ENCODE data around the gene PARP11. TPM values are rescaled to one million over a fixed set of nuclear protein-coding genes. Genes with fewer than 3 reads are reported as not detected.
"Not testable (repeated sequence)": the region's sequence is repeated elsewhere in the genome, so short reads cannot be mapped to it uniquely, and the experiment has no call there.

PARP11 gene
- total and polyA plus RNA-seq, 2 experiments from 2014 or later, result 3.1 to 9.4 TPM

DNA sequence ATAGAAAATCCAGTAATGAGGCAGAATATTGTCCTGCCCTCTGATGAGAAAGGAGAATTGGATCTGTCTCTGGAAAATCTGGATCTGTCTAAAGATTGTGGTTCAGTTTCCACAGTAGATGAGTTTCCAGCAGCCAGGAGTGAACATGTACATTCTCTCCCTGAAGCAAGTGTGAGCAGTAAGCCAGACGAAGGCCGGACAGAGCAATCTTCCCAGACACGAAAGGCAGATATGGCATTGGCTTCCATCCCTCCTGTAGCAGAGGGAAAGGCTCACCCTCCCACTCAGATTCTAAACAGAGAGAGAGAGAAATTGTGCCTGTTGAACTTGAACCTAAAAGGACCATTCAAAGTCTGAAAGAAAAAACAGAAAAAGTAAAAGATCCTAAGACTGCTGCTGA lies 31.4 kb downstream of the PARP11 start:
- no peaks in the 10 kb centered on the region for H3K9me2 ChIP-seq (replicated peaks; ENCODE audit: insufficient read depth)
- H2AFZ ChIP-seq, result no peak overlapping the region
- no peaks in the 10 kb centered on the region for H4K20me1 ChIP-seq (ENCODE audit: insufficient read depth, poor library complexity, severe bottlenecking)

DNA sequence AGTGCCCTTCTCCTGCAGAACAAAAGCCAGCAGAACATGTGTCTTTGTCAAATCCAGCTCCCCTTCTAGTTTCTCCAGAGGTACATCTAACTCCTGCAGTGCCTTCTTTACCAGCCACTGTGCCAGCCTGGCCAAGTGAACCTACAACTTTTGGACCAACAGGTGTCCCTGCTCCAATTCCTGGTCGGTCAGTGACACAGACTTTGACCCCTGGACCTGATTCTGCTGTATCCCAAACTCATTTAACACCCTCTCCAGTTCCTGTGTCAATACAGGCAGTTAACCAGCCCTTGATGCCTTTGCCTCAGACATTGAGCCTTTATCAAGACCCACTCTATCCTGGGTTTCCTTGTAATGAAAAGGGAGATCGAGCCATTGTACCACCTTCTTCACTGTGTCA lies 32.4 kb downstream of the PARP11 start:
- not testable (repeated sequence) for H3K9me2 ChIP-seq (replicated peaks; ENCODE audit: insufficient read depth); DNase-seq (ENCODE audit: low spot score); H3K4me2 ChIP-seq; H3K4me1 ChIP-seq (ENCODE audit: insufficient read depth); H3K9me3 ChIP-seq (ENCODE audit: low read depth); H4K20me1 ChIP-seq (ENCODE audit: insufficient read depth, poor library complexity, severe bottlenecking); H3K27me3 ChIP-seq; H3K27ac ChIP-seq; H2AFZ ChIP-seq; H3K36me3 ChIP-seq (replicated peaks; ENCODE audit: insufficient read depth, low read depth); H3K4me3 ChIP-seq
- peaks cover 13% of the 10 kb centered on the region for H3K79me2 ChIP-seq
- WGBS (ENCODE audit: low lambda C conversion rate, missing lambda C conversion rate), result 50% methylated on average over 2 of the region's 2 CpGs

More for the DNA sequence above, 31.4 kb downstream of the PARP11 start:
- no peak for TF ChIP-seq EZH2 (IDR thresholded peaks at IDR 0.05; ENCODE audit: borderline replicate concordance)
- TF ChIP-seq, protein P1, sequence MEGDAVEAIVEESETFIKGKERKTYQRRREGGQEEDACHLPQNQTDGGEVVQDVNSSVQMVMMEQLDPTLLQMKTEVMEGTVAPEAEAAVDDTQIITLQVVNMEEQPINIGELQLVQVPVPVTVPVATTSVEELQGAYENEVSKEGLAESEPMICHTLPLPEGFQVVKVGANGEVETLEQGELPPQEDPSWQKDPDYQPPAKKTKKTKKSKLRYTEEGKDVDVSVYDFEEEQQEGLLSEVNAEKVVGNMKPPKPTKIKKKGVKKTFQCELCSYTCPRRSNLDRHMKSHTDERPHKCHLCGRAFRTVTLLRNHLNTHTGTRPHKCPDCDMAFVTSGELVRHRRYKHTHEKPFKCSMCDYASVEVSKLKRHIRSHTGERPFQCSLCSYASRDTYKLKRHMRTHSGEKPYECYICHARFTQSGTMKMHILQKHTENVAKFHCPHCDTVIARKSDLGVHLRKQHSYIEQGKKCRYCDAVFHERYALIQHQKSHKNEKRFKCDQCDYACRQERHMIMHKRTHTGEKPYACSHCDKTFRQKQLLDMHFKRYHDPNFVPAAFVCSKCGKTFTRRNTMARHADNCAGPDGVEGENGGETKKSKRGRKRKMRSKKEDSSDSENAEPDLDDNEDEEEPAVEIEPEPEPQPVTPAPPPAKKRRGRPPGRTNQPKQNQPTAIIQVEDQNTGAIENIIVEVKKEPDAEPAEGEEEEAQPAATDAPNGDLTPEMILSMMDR (IDR thresholded peaks at IDR 0.05; ENCODE audit: poor library complexity), result no peak
- H3K27ac ChIP-seq, result no peak overlapping the region
- no peaks in the 10 kb centered on the region for H3K27me3 ChIP-seq
- no peak overlapping the region for H3K4me3 ChIP-seq
- H3K4me1 ChIP-seq (ENCODE audit: insufficient read depth), result no peaks in the 10 kb centered on the region
- no peaks in the 10 kb centered on the region for H3K36me3 ChIP-seq (replicated peaks; ENCODE audit: insufficient read depth, low read depth)
- DNase-seq (ENCODE audit: low spot score), result no peak
- no peaks in the 10 kb centered on the region for H3K9me3 ChIP-seq (ENCODE audit: low read depth)
- H3K4me2 ChIP-seq, result no peak overlapping the region
- 92% methylated on average over 3 of the region's 3 CpGs for WGBS (ENCODE audit: low lambda C conversion rate, missing lambda C conversion rate)
- H3K79me2 ChIP-seq, result peaks cover 9% of the 10 kb centered on the region

DNA sequence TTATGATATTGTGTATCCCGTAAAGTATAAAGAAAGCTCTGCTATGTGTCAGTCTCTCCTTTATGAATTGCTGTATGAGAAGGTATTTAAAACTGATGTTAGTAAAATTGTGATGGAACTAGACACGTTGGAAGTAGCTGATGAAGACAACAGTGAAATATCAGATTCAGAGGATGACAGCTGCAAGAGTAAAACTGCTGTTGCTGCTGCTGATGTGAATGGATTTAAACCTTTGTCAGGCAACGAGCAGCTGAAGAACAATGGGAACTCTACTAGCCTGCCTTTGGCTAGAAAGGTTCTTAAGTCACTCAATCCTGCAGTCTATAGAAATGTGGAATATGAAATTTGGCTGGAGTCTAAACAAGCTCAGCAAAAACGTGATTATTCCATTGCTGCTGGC lies 33.5 kb downstream of the PARP11 start:
- H3K4me3 ChIP-seq; H3K9me3 ChIP-seq (ENCODE audit: low read depth); H3K4me1 ChIP-seq (ENCODE audit: insufficient read depth); H3K4me2 ChIP-seq; H3K9me2 ChIP-seq (replicated peaks; ENCODE audit: insufficient read depth); H3K27ac ChIP-seq; H3K36me3 ChIP-seq (replicated peaks; ENCODE audit: insufficient read depth, low read depth); H2AFZ ChIP-seq; DNase-seq (ENCODE audit: low spot score); H4K20me1 ChIP-seq (ENCODE audit: insufficient read depth, poor library complexity, severe bottlenecking); H3K27me3 ChIP-seq: not testable (repeated sequence)
- WGBS (ENCODE audit: low lambda C conversion rate, missing lambda C conversion rate), result 92% methylated on average over 4 of the region's 4 CpGs
- peaks cover 13% of the 10 kb centered on the region for H3K79me2 ChIP-seq

DNA sequence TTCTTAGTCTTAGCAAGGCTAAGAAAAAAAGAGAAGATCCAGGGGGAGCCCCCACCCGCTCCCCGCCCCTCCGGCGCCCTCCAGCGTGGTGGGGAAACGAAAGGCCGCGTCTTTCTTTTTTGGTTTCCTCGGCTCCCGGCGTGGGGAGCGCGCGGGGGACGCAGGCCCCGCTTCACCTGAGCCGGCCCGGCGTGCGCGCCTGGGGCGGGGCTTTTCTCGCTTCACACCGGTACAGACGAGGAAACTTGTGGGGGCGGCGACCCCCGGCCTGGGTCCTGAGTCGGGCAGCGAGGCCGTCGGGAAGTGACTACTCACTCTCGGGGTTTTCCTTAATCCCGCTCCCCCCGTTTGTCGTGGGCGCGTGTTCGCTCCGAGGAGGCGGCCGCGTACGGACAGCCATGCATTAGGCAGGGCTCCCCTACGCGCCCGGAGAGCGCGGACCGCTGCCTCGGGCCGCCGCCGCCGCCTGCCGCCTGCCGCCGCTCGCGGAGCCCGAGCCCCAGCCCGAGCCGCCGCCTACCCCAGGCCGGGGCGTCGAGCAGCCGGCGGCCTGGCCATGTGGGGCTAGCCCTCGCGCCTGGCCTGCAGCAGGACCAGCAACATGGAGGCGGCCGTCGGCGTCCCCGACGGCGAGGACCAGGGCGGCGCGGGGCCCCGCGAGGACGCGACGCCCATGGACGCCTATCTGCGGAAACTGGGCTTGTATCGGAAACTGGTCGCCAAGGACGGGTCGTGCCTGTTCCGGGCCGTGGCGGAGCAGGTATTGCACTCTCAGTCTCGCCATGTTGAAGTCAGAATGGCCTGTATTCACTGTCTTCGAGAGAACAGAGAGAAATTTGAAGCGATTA lies 34.3 kb downstream of the PARP11 start:
- H3K4me1 ChIP-seq (ENCODE audit: insufficient read depth); H3K4me2 ChIP-seq; H3K27me3 ChIP-seq; H4K20me1 ChIP-seq (ENCODE audit: insufficient read depth, poor library complexity, severe bottlenecking); H3K36me3 ChIP-seq (replicated peaks; ENCODE audit: insufficient read depth, low read depth); H2AFZ ChIP-seq; H3K9me2 ChIP-seq (replicated peaks; ENCODE audit: insufficient read depth); H3K4me3 ChIP-seq; DNase-seq (ENCODE audit: low spot score); H3K27ac ChIP-seq; H3K9me3 ChIP-seq (ENCODE audit: low read depth): not testable (repeated sequence)
- WGBS (ENCODE audit: low lambda C conversion rate, missing lambda C conversion rate), result 97% methylated on average over 54 of the region's 98 CpGs
- H3K79me2 ChIP-seq, result peaks cover 13% of the 10 kb centered on the region

DNA sequence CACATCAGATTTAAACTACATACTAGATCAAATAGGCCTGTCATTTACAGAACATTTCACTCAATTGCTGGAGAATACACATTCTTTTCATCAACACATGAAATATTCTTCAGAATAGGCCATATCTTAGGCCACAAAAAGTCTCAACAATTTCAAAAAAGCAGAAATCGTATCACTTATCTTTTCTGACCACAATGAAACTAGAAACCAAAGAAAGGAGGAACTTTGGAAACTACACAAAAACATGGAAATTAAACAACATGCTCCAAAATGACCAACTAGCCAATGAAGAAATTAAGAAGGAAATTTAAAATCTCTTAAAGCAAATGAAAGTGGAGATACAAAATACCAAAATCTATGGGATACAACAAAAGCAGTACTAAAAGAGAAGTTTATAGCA lies 35.1 kb downstream of the PARP11 start:
- H3K27me3 ChIP-seq, result no peaks in the 10 kb centered on the region
- no peaks in the 10 kb centered on the region for H3K9me3 ChIP-seq (ENCODE audit: low read depth)
- 85% methylated on average over 1 of the region's 1 CpG for WGBS (ENCODE audit: low lambda C conversion rate, missing lambda C conversion rate)
- peaks cover 19% of the 10 kb centered on the region for H3K79me2 ChIP-seq
- H3K4me3 ChIP-seq, result no peak overlapping the region
- TF ChIP-seq, protein P1 (IDR thresholded peaks at IDR 0.05; ENCODE audit: poor library complexity), result no peak
- TF ChIP-seq EZH2phosphoT487 (IDR thresholded peaks at IDR 0.05; ENCODE audit: low read depth, severe bottlenecking, unreplicated experiment) (no peak), EZH2 (IDR thresholded peaks at IDR 0.05; ENCODE audit: borderline replicate concordance) (no peak)
- no peak overlapping the region for H2AFZ ChIP-seq
- H3K36me3 ChIP-seq (replicated peaks; ENCODE audit: insufficient read depth, low read depth), result no peaks in the 10 kb centered on the region
- no peak overlapping the region for H3K4me2 ChIP-seq
- H4K20me1 ChIP-seq (ENCODE audit: insufficient read depth, poor library complexity, severe bottlenecking), result no peaks in the 10 kb centered on the region
- peaks cover 2% of the 10 kb centered on the region for H3K4me1 ChIP-seq (ENCODE audit: insufficient read depth)
- H3K27ac ChIP-seq, result no peak overlapping the region
- DNase-seq (ENCODE audit: low spot score), result no peak
- H3K9me2 ChIP-seq (replicated peaks; ENCODE audit: insufficient read depth), result no peaks in the 10 kb centered on the region

All from hepatocyte (in vitro differentiated cells).